H9 (cell line): Measurements from ENCODE around the gene AGAP3. TPM values are rescaled to one million over a fixed set of nuclear protein-coding genes. Genes with fewer than 3 reads are reported as not detected.

Source experiments
- DNase-seq: peaks from one replicate; pipeline ENCODE4 v3.0.0-alpha.2; 2017
- H2AFZ ChIP-seq: one replicate; pipeline ENCODE4 v1.6.1; 2013; ENCODE audit warnings: mild to moderate bottlenecking, low read length, control low read depth, moderate library complexity
- H2AK5ac ChIP-seq: 2 replicates; pipeline ENCODE4 v1.6.1; 2013; ENCODE audit warnings: low read length, control low read depth, mixed read lengths; ENCODE audit not compliant: insufficient read length
- H2BK120ac ChIP-seq: one replicate; pipeline ENCODE4 v1.6.1; 2013; ENCODE audit warnings: low read depth, mild to moderate bottlenecking, low read length, control low read depth, inconsistent platforms; ENCODE audit not compliant: poor library complexity, severe bottlenecking
- H2BK12ac ChIP-seq: 2 replicates; pipeline ENCODE4 v1.6.1; 2013; ENCODE audit warnings: low read length, control low read depth, mixed read lengths, low read depth; ENCODE audit not compliant: insufficient read length
- H2BK15ac ChIP-seq: 2 replicates; pipeline ENCODE4 v1.6.1; 2013; ENCODE audit warnings: low read depth, low read length, control low read depth
- H2BK20ac ChIP-seq: one replicate; pipeline ENCODE4 v1.6.1; 2013; ENCODE audit warnings: low read depth, mild to moderate bottlenecking, low read length, control low read depth, inconsistent platforms; ENCODE audit not compliant: poor library complexity, severe bottlenecking
- H2BK5ac ChIP-seq: 2 replicates; pipeline ENCODE4 v1.6.1; 2013; ENCODE audit warnings: low read length, control low read depth, mixed read lengths; ENCODE audit not compliant: insufficient read length
- H3K14ac ChIP-seq: 2 replicates; pipeline ENCODE4 v1.6.1; 2013; ENCODE audit warnings: low read length, control low read depth; ENCODE audit not compliant: insufficient read depth
- H3K18ac ChIP-seq: 2 replicates; pipeline ENCODE4 v1.6.1; 2013; ENCODE audit warnings: low read depth, mild to moderate bottlenecking, mixed read lengths, low read length, control low read depth; ENCODE audit not compliant: insufficient read length
- H3K23ac ChIP-seq: 2 replicates; pipeline ENCODE4 v1.6.1; 2013; ENCODE audit warnings: low read length, control low read depth, mixed read lengths, low read depth; ENCODE audit not compliant: insufficient read length
- H3K23me2 ChIP-seq: 2 replicates; pipeline ENCODE4 v1.6.1; 2013; ENCODE audit warnings: low read depth, mild to moderate bottlenecking, mixed read lengths, low read length, control low read depth; ENCODE audit not compliant: insufficient read length, poor library complexity, severe bottlenecking
- H3K27ac ChIP-seq: 2 replicates; pipeline ENCODE4 v1.5.1; 2013; ENCODE audit warnings: low read length, control low read depth, mixed read lengths, low read depth; ENCODE audit not compliant: insufficient read length
- H3K27me3 ChIP-seq: 2 replicates; pipeline ENCODE4 v1.6.1; 2013; ENCODE audit warnings: low read length, control low read depth, inconsistent platforms; ENCODE audit not compliant: insufficient read depth
- H3K4ac ChIP-seq: 2 replicates; pipeline ENCODE4 v1.6.1; 2013; ENCODE audit warnings: low read depth, mild to moderate bottlenecking, control low read depth, inconsistent platforms, low read length, moderate library complexity
- H3K4me1 ChIP-seq: 2 replicates; pipeline ENCODE4 v1.6.1; 2013; ENCODE audit warnings: low read length, control low read depth, inconsistent platforms; ENCODE audit not compliant: insufficient read depth
- H3K4me2 ChIP-seq: 2 replicates; pipeline ENCODE4 v1.6.1; 2013; ENCODE audit warnings: low read length, control low read depth, mixed read lengths; ENCODE audit not compliant: insufficient read length, insufficient read depth
- H3K56ac ChIP-seq: 2 replicates; pipeline ENCODE4 v1.6.1; 2013; ENCODE audit warnings: low read depth, mild to moderate bottlenecking, mixed read lengths, low read length, control low read depth; ENCODE audit not compliant: insufficient read length
- H3K79me1 ChIP-seq: 2 replicates; pipeline ENCODE4 v1.6.1; 2013; ENCODE audit warnings: low read depth, mild to moderate bottlenecking, moderate library complexity, low read length, control low read depth, inconsistent platforms; ENCODE audit not compliant: insufficient read depth, poor library complexity, severe bottlenecking
- H3K79me2 ChIP-seq: 2 replicates; pipeline ENCODE4 v1.6.1; 2013; ENCODE audit warnings: low read length, control low read depth, inconsistent platforms; ENCODE audit not compliant: insufficient read depth
- H3K9ac ChIP-seq: 2 replicates; pipeline ENCODE4 v1.6.1; 2013; ENCODE audit warnings: low read length, control low read depth, mixed read lengths; ENCODE audit not compliant: insufficient read length; ENCODE audit errors: extremely low read depth
- H3K9me3 ChIP-seq: one replicate; pipeline ENCODE4 v1.6.1; 2013; ENCODE audit warnings: low read depth, low read length, inconsistent platforms; ENCODE audit not compliant: control insufficient read depth
- H3T11ph ChIP-seq: one replicate; pipeline ENCODE4 v1.6.1; 2013; ENCODE audit warnings: mild to moderate bottlenecking, low read length, control low read depth, inconsistent platforms
- H4K20me1 ChIP-seq: one replicate; pipeline ENCODE4 v1.6.1; 2013; ENCODE audit not compliant: control insufficient read depth, insufficient read length, insufficient read depth
- H4K5ac ChIP-seq: 2 replicates; pipeline ENCODE4 v1.6.1; 2013; ENCODE audit warnings: low read depth, mild to moderate bottlenecking, mixed read lengths, low read length, control low read depth; ENCODE audit not compliant: insufficient read length
- H4K8ac ChIP-seq: replicated peaks from 2 replicates; pipeline ENCODE4 v1.6.1; 2013; ENCODE audit warnings: low read length, control low read depth, mixed read lengths, low read depth; ENCODE audit not compliant: insufficient read length
- H4K91ac ChIP-seq: 2 replicates; pipeline ENCODE4 v1.6.1; 2013; ENCODE audit warnings: low read depth, mild to moderate bottlenecking, moderate library complexity, mixed read lengths, low read length, control low read depth; ENCODE audit not compliant: insufficient read length
- H3K27ac Mint-ChIP-seq, 3 experiments: 2 replicates in 2 of 3; 3 replicates in 1 of 3; pipeline ENCODE4 v1.8.0; 2020 to 2021; ENCODE audit warnings: mixed read lengths in 3 of 3, mild to moderate bottlenecking in 1 of 3, moderate library complexity in 1 of 3
- H3K27me3 Mint-ChIP-seq: 2 replicates; pipeline ENCODE4 v1.8.0; 2021; ENCODE audit warnings: low read depth, mild to moderate bottlenecking, moderate library complexity, mixed read lengths
- H3K36me3 Mint-ChIP-seq, 3 experiments: 2 replicates in 2 of 3; 3 replicates in 1 of 3; pipeline ENCODE4 v1.8.0; 2020 to 2021; ENCODE audit warnings: low read depth in 3 of 3, mixed read lengths in 3 of 3; ENCODE audit not compliant: insufficient read depth in 1 of 3
- H3K4me1 Mint-ChIP-seq, 2 experiments: 2 replicates each; pipeline ENCODE4 v1.8.0; 2020; ENCODE audit warnings: mixed read lengths in 2 of 2
- H3K4me3 Mint-ChIP-seq, 2 experiments: 2 replicates in 1 of 2; 3 replicates in 1 of 2; pipeline ENCODE4 v1.8.0; 2020 to 2021; ENCODE audit warnings: mild to moderate bottlenecking in 2 of 2, mixed read lengths in 2 of 2, moderate library complexity in 1 of 2
- H3K9me3 Mint-ChIP-seq, 2 experiments: 2 replicates in 1 of 2; 3 replicates in 1 of 2; pipeline ENCODE4 v1.8.0; 2020; ENCODE audit warnings: mild to moderate bottlenecking in 2 of 2, mixed read lengths in 2 of 2, moderate library complexity in 1 of 2
- CTCF ChIP-seq: fragments of 200-600 bp; sonication (generic); conservative IDR thresholded peaks from 3 replicates; pipeline ENCODE4 v1.8.0; 2021; ENCODE audit warnings: antibody characterized with exemption, mild to moderate bottlenecking
- WGBS: extraction: QIAGEN DNeasy Blood & Tissue Kit; methylation state at CpG from one replicate; pipeline ENCODE4 v1.1.7; 2013; ENCODE audit warnings: missing lambda C conversion rate, low lambda C conversion rate, mixed read lengths; ENCODE audit not compliant: insufficient read length; ENCODE audit errors: extremely low coverage; 5-methylcytosine and 5-hydroxymethylcytosine counted together
- total RNA-seq: library from RNA; stranded (reverse); gene quantifications from 2 replicates; pipeline ENCODE4 v1.2.1, GENCODE V29; 2021

AGAP3 gene
- total RNA-seq, 1 experiment from 2014 or later, result 97.7 TPM

- no peak overlapping the region for H3K9ac ChIP-seq
- no peaks in the 10 kb centered on the region for H3K23me2 ChIP-seq
- no peaks in the 10 kb centered on the region for H3K4me1 Mint-ChIP-seq
- no peaks in the 10 kb centered on the region for H3K79me2 ChIP-seq
- H2BK15ac ChIP-seq, result no peak overlapping the region
- H3K4ac ChIP-seq, result no peak overlapping the region
- peaks cover 3% of the 10 kb centered on the region; the same call in 1 of the 2 replicates for H3K27me3 ChIP-seq
- no peak overlapping the region for H3K18ac ChIP-seq
- no peak for DNase-seq
- no peak overlapping the region for H3K27ac ChIP-seq
- no peak overlapping the region for H2AFZ ChIP-seq
- no peak overlapping the region for H2BK20ac ChIP-seq
- no peak overlapping the region for H2BK12ac ChIP-seq
- no peak overlapping the region for H3K14ac ChIP-seq
- no peak overlapping the region for H4K8ac ChIP-seq
- peaks cover 33% of the 10 kb centered on the region for H3K27me3 Mint-ChIP-seq
- no peak overlapping the region for H2BK120ac ChIP-seq
- H3K23ac ChIP-seq, result no peak overlapping the region
- no peak for TF ChIP-seq CTCF
- H2BK5ac ChIP-seq, result no peak overlapping the region
- H3K27ac Mint-ChIP-seq, result no peak overlapping the region
- H3K4me3 Mint-ChIP-seq, result no peak overlapping the region
- no peak overlapping the region for H4K5ac ChIP-seq
- no peak overlapping the region for H4K91ac ChIP-seq
- no peaks in the 10 kb centered on the region; a peak in 1 of 5 replicates for H3K9me3 Mint-ChIP-seq
- H3K56ac ChIP-seq, result no peak overlapping the region
- H3K79me1 ChIP-seq, result no peaks in the 10 kb centered on the region
- no peak overlapping the region for H3T11ph ChIP-seq
- no peaks in the 10 kb centered on the region; a peak in 1 of 7 replicates for H3K36me3 Mint-ChIP-seq
- H3K9me3 ChIP-seq, result no peaks in the 10 kb centered on the region
- WGBS, result no CpG with 5 or more reads among the region's 11 CpGs
- H3K4me2 ChIP-seq, result no peak overlapping the region
- no peak overlapping the region for H2AK5ac ChIP-seq
- no peaks in the 10 kb centered on the region for H3K4me1 ChIP-seq
- H4K20me1 ChIP-seq, result no peaks in the 10 kb centered on the region
These were observed 41.0 kb upstream of the AGAP3 start for GRCh38 chr7:151045262-151045661.
